A673 (cell line): ENCODE measurements around the gene MICAL3. TPM values are rescaled to one million over a fixed set of nuclear protein-coding genes. Genes with fewer than 3 reads are reported as not detected.

Source experiments
- BruUV-seq: library from RNA; stranded (reverse); fragments of 400-500 nt; replicated peaks from 2 replicates; lab custom pipeline; 2021; lab: Mats Ljungman, UMichigan
- CTCF ChIA-PET: fragments of 300-600 bp; sonication (Branson Sonifier 250); formaldehyde crosslinking; loops from one replicate; lab custom pipeline; 2022; ENCODE audit warnings: antibody characterized with exemption; lab: Charles Lee
- POLR2A ChIA-PET: fragments of 300-600 bp; sonication (Branson Sonifier 250); formaldehyde crosslinking; loops from one replicate; lab custom pipeline; 2022; ENCODE audit warnings: antibody characterized with exemption; ENCODE audit not compliant: low non-redundant PET; lab: Charles Lee
- DNase-seq: peaks from one replicate; pipeline ENCODE4 v3.0.0-alpha.2; 2015; ENCODE audit warnings: low spot score
- H3K27ac ChIP-seq: fragments of 200-600 bp; sonication (generic); 2 replicates; pipeline ENCODE4 v1.5.1; 2016; ENCODE audit warnings: mixed run types, low read depth, mild to moderate bottlenecking, mixed read lengths, antibody characterized with exemption, low read length; ENCODE audit not compliant: poor library complexity, severe bottlenecking
- H3K27me3 ChIP-seq: fragments of 200-600 bp; sonication (generic); replicated peaks from 2 replicates; pipeline ENCODE4 v1.6.1; 2017; ENCODE audit warnings: mixed run types, low read depth, mild to moderate bottlenecking, mixed read lengths, antibody characterized with exemption, low read length; ENCODE audit not compliant: insufficient read depth, poor library complexity
- H3K36me3 ChIP-seq: fragments of 200-600 bp; sonication (generic); 2 replicates; pipeline ENCODE4 v1.6.1; 2016; ENCODE audit warnings: mixed run types, mild to moderate bottlenecking, mixed read lengths, antibody characterized with exemption, low read length; ENCODE audit not compliant: insufficient read depth, poor library complexity, severe bottlenecking
- H3K4me1 ChIP-seq: fragments of 200-600 bp; sonication (generic); 2 replicates; pipeline ENCODE4 v1.6.1; 2017; ENCODE audit warnings: mixed run types, mild to moderate bottlenecking, mixed read lengths, antibody characterized with exemption, low read length; ENCODE audit not compliant: insufficient read depth, poor library complexity, severe bottlenecking
- H3K4me3 ChIP-seq: fragments of 200-600 bp; sonication (generic); 2 replicates; pipeline ENCODE4 v1.5.1; 2016; ENCODE audit warnings: low read depth, mixed run types, mild to moderate bottlenecking, mixed read lengths, low read length; ENCODE audit not compliant: poor library complexity, severe bottlenecking
- H3K9me3 ChIP-seq: fragments of 200-600 bp; sonication (generic); 2 replicates; pipeline ENCODE4 v1.6.1; 2016; ENCODE audit warnings: mixed run types, low read depth, mild to moderate bottlenecking, mixed read lengths, antibody characterized with exemption, low read length; ENCODE audit not compliant: poor library complexity, severe bottlenecking
- EZH2 ChIP-seq: fragments of 200-600 bp; sonication (generic); IDR thresholded peaks from 2 replicates; pipeline ENCODE4 v1.6.1; 2017; ENCODE audit warnings: borderline replicate concordance, low read depth, mild to moderate bottlenecking, mixed read lengths, antibody characterized with exemption, low read length; ENCODE audit not compliant: poor library complexity, severe bottlenecking
- intact Hi-C: fragments of 100-400 bp; cut with micrococcal nuclease; formaldehyde crosslinking; loops from one replicate; pipeline ENCODE4 v1.10.0; 2022; ENCODE audit not compliant: unreplicated experiment
- total RNA-seq: library from RNA; stranded (reverse); gene quantifications from 2 replicates; pipeline ENCODE4 v1.2.3, GENCODE V29; 2021
- TF ChIP-seq, protein P1 (sequence below): fragments of 300-800, 200-600 bp; sonication (generic); conservative IDR thresholded peaks from 2 replicates; pipeline ENCODE4 v1.5.1; 2017; ENCODE audit warnings: low read depth, mild to moderate bottlenecking, antibody characterized with exemption, low read length, moderate library complexity, mixed read lengths

MICAL3 gene
- total RNA-seq, 1 experiment from 2014 or later: 63.6 TPM

DNA sequence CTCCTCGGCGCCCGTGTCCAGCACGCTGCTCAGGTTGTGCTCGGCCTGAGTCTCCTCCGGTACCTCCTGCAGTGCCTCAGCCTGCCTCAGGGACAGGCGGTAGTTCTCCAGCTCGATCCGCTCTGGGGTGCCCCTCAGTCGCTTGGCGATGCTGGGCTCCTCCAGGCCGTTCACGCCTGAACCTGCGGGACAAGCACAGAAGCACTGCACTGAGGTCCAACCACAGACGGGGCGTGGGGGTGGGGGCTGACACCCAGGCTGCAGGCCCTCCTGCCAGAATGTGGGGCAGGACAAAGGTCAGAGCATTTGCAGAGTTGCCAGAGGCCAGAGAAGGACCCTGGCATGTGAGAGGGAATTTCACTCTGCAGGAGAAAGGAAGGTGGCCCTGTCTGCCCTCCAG is 182.5 kb downstream of the MICAL3 start:
- intact Hi-C loops: no loop called here
- peaks cover 3% of the 10 kb centered on the region for H3K36me3 ChIP-seq
- H3K27me3 ChIP-seq: no peaks in the 10 kb centered on the region
- H3K27ac ChIP-seq: no peak overlapping the region
- ChIA-PET POLR2A (no interaction called here), CTCF (no interaction called here)
- no peaks in the 10 kb centered on the region for H3K9me3 ChIP-seq
- DNase-seq: no peak
- no peaks in the 10 kb centered on the region for H3K4me1 ChIP-seq
- BruUV-seq: no TSS peak
- TF ChIP-seq, protein P1, sequence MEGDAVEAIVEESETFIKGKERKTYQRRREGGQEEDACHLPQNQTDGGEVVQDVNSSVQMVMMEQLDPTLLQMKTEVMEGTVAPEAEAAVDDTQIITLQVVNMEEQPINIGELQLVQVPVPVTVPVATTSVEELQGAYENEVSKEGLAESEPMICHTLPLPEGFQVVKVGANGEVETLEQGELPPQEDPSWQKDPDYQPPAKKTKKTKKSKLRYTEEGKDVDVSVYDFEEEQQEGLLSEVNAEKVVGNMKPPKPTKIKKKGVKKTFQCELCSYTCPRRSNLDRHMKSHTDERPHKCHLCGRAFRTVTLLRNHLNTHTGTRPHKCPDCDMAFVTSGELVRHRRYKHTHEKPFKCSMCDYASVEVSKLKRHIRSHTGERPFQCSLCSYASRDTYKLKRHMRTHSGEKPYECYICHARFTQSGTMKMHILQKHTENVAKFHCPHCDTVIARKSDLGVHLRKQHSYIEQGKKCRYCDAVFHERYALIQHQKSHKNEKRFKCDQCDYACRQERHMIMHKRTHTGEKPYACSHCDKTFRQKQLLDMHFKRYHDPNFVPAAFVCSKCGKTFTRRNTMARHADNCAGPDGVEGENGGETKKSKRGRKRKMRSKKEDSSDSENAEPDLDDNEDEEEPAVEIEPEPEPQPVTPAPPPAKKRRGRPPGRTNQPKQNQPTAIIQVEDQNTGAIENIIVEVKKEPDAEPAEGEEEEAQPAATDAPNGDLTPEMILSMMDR: no peak
- TF ChIP-seq EZH2: no peak
- H3K4me3 ChIP-seq: no peak overlapping the region

- intact Hi-C loops: no loop called here
- peaks cover 3% of the 10 kb centered on the region for H3K36me3 ChIP-seq
- no peaks in the 10 kb centered on the region for H3K4me1 ChIP-seq
- ChIA-PET POLR2A (no interaction called here), CTCF (interaction anchor here (0.6 kb wide), 2 partner anchors 30 to 75 kb away, joined by 3 to 5 read pairs; no protein-coding TSS in a partner anchor)
- H3K4me3 ChIP-seq: no peak overlapping the region
- no peak overlapping the region for H3K27ac ChIP-seq
- no peaks in the 10 kb centered on the region for H3K27me3 ChIP-seq
- no peak for DNase-seq
- H3K9me3 ChIP-seq: no peaks in the 10 kb centered on the region
- BruUV-seq: no TSS peak
- TF ChIP-seq EZH2: no peak
- TF ChIP-seq, protein P1: no peak
Observed at GRCh38 chr22:17838180-17838865, 186.0 kb downstream of the MICAL3 start.

DNA sequence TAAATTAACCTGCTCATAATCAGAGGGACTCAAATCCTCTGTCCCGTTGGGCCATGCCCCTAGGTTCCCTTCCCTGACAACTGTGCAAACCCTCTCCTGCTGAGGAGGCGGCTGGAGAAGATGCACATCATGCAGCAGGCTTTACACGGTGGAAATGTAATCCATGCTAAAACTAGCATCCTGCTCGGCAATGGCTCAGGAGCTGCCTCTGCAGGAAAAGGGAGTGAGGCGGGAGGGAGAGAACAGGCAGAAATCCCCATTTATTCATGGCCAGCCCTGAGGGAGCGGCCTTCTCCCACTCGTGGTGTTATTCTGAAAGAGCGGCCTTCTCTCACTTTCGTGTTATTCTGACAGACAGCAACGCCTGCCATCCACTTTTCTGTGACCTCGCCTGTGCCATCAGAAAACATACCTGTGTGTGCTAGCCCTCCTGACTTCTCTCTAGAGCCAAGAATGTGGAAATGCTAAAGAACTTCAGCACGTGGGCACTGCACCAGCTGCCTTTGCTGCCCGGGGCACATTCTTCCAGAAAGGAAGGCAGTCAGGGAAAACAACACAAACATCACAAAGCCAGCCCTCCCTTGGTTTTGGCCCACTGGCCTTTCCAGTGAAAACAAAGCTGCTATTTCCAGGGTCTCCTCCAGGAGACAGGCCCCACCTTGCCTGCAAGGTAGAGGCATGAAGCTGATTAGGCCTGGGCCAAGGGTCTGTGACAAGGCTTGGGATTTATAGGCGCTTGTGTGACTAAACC is 187.2 kb downstream of the MICAL3 start:
- Histone ChIP-seq H3K27ac (no peak overlapping the region), H3K27me3 (no peaks in the 10 kb centered on the region), H3K9me3 (no peaks in the 10 kb centered on the region), H3K4me1 (no peaks in the 10 kb centered on the region), H3K4me3 (no peak overlapping the region), H3K36me3 (peaks cover 3% of the 10 kb centered on the region)
- BruUV-seq: no TSS peak
- no peak for DNase-seq
- intact Hi-C loops: no loop called here
- ChIA-PET POLR2A (no interaction called here), CTCF (no interaction called here)
- no peak for TF ChIP-seq EZH2
- TF ChIP-seq, protein P1: no peak
